HEK293 (cell line): ENCODE data around the gene ARHGAP23.

Source experiments
- CTCF ChIA-PET: fragments of 350-600 bp; formaldehyde crosslinking; extraction: SDS; loops from one replicate; lab custom pipeline; 2021; ENCODE audit warnings: antibody characterized with exemption; lab: Yijun Ruan, JAX
- POLR2A ChIA-PET: fragments of 300-600 bp; formaldehyde crosslinking; extraction: SDS; loops from one replicate; lab custom pipeline; 2020; ENCODE audit warnings: antibody characterized with exemption, inconsistent platforms; lab: Yijun Ruan, JAX
- H3K27ac ChIP-seq: fragments of 200-500 bp; sonication (Bioruptor generic); 2 replicates; pipeline ENCODE4 v1.5.1; 2014; ENCODE audit warnings: low read depth, low read length, control low read depth, inconsistent platforms; ENCODE audit errors: extremely low read depth
- H3K36me3 ChIP-seq, 2 experiments: fragments of 200-500 bp in 1 of 2; sonication (Bioruptor generic) in 1 of 2; 1 replicate in 1 of 2; 2 replicates in 1 of 2; pipeline ENCODE4 v1.5.1; 2014 to 2017; ENCODE audit warnings: inconsistent platforms in 2 of 2, low read length in 2 of 2; ENCODE audit not compliant: control insufficient read depth in 2 of 2, insufficient read depth in 1 of 2
- H3K4me1 ChIP-seq: fragments of 200-500 bp; sonication (Bioruptor generic); 2 replicates; pipeline ENCODE4 v1.5.1; 2014; ENCODE audit warnings: mild to moderate bottlenecking, low read length, inconsistent platforms; ENCODE audit not compliant: control insufficient read depth, insufficient read depth
- H3K4me3 ChIP-seq: 2 replicates; pipeline ENCODE4 v1.5.1; 2011; ENCODE audit warnings: low read depth, mild to moderate bottlenecking, control low read depth, low read length, moderate library complexity
- H3K9me3 ChIP-seq: fragments of 200-500 bp; sonication (Bioruptor generic); 2 replicates; pipeline ENCODE4 v1.5.1; 2014; ENCODE audit warnings: low read depth, low read length, inconsistent platforms; ENCODE audit not compliant: control insufficient read depth, insufficient read depth
- ELK4 ChIP-seq: IDR thresholded peaks from 2 replicates; pipeline ENCODE4 v1.6.1; 2011; ENCODE audit warnings: mild to moderate bottlenecking, low read depth, low read length, borderline replicate concordance
- IKZF3 ChIP-seq: fragments of 450-650 bp; IDR thresholded peaks from 2 replicates; pipeline ENCODE4 v1.5.0; 2018; ENCODE audit warnings: missing biosample characterization, mild to moderate bottlenecking, missing genetic modification characterization, moderate library complexity
- KLF10 ChIP-seq: fragments of 450-650 bp; IDR thresholded peaks from 2 replicates; pipeline ENCODE4 v1.5.1; 2018; ENCODE audit warnings: missing biosample characterization, mild to moderate bottlenecking, missing genetic modification characterization
- MZF1 ChIP-seq: fragments of 450-650 bp; formaldehyde crosslinking; IDR thresholded peaks from 2 replicates; pipeline ENCODE4 v1.5.1; 2017; ENCODE audit warnings: missing biosample characterization, missing genetic modification characterization, borderline replicate concordance
- OSR2 ChIP-seq: fragments of 450-650 bp; formaldehyde crosslinking; IDR thresholded peaks from 2 replicates; pipeline ENCODE4 v1.5.1; 2016; ENCODE audit warnings: missing biosample characterization, missing genetic modification characterization
- PRDM1 ChIP-seq: fragments of 450-650 bp; formaldehyde crosslinking; IDR thresholded peaks from 2 replicates; pipeline ENCODE4; 2016; ENCODE audit warnings: missing biosample characterization, missing genetic modification characterization
- SP2 ChIP-seq: fragments of 450-650 bp; formaldehyde crosslinking; IDR thresholded peaks from 2 replicates; pipeline ENCODE4 v1.5.1; 2016; ENCODE audit warnings: missing biosample characterization, missing genetic modification characterization
- SP7 ChIP-seq: fragments of 450-650 bp; formaldehyde crosslinking; IDR thresholded peaks from 2 replicates; pipeline ENCODE4 v1.5.1; 2016; ENCODE audit warnings: missing biosample characterization, missing genetic modification characterization
- ZBTB1 ChIP-seq: fragments of 450-650 bp; formaldehyde crosslinking; IDR thresholded peaks from 2 replicates; pipeline ENCODE4 v1.5.1; 2016; ENCODE audit warnings: missing biosample characterization, missing genetic modification characterization
- ZBTB10 ChIP-seq: fragments of 450-650 bp; formaldehyde crosslinking; IDR thresholded peaks from 2 replicates; pipeline ENCODE4 v1.5.1; 2016; ENCODE audit warnings: missing biosample characterization, missing genetic modification characterization
- ZBTB21 ChIP-seq: fragments of 450-650 bp; formaldehyde crosslinking; IDR thresholded peaks from 2 replicates; pipeline ENCODE4 v1.5.1; 2017; ENCODE audit warnings: missing biosample characterization, missing genetic modification characterization
- ZFP37 ChIP-seq: fragments of 450-650 bp; formaldehyde crosslinking; IDR thresholded peaks from 2 replicates; pipeline ENCODE4 v1.5.1; 2016; ENCODE audit warnings: missing biosample characterization, missing genetic modification characterization
- ZFP41 ChIP-seq: fragments of 450-650 bp; formaldehyde crosslinking; IDR thresholded peaks from 2 replicates; pipeline ENCODE4 v1.5.1; 2016; ENCODE audit warnings: missing biosample characterization, missing genetic modification characterization, borderline replicate concordance
- ZNF10 ChIP-seq: fragments of 450-650 bp; formaldehyde crosslinking; IDR thresholded peaks from 2 replicates; pipeline ENCODE4 v1.5.1; 2017; ENCODE audit warnings: missing biosample characterization, missing genetic modification characterization
- ZNF155 ChIP-seq: fragments of 450-650 bp; formaldehyde crosslinking; IDR thresholded peaks from 2 replicates; pipeline ENCODE4 v1.5.1; 2016; ENCODE audit warnings: missing biosample characterization, missing genetic modification characterization
- ZNF157 ChIP-seq: fragments of 450-650 bp; formaldehyde crosslinking; IDR thresholded peaks from 2 replicates; pipeline ENCODE4 v1.5.1; 2016; ENCODE audit warnings: missing biosample characterization, missing genetic modification characterization
- ZNF169 ChIP-seq: fragments of 450-650 bp; formaldehyde crosslinking; IDR thresholded peaks from 2 replicates; pipeline ENCODE4 v1.5.1; 2016; ENCODE audit warnings: missing biosample characterization, missing genetic modification characterization
- ZNF274 ChIP-seq, 2 experiments: fragments of 200-500 bp in 1 of 2; fragments of 450-650 bp in 1 of 2; sonication (Bioruptor generic) in 1 of 2; formaldehyde crosslinking in 1 of 2; IDR thresholded peaks; 2 replicates each; pipeline versions ENCODE4 v1.5.1 to v1.6.1; 2014 to 2016; ENCODE audit warnings: borderline replicate concordance in 1 of 2, inconsistent platforms in 1 of 2, low read length in 1 of 2, missing biosample characterization in 1 of 2, missing genetic modification characterization in 1 of 2
- ZNF311 ChIP-seq: fragments of 450-650 bp; formaldehyde crosslinking; IDR thresholded peaks from 2 replicates; pipeline ENCODE4 v1.5.1; 2017; ENCODE audit warnings: missing biosample characterization, missing genetic modification characterization, borderline replicate concordance
- ZNF518A ChIP-seq: fragments of 450-650 bp; formaldehyde crosslinking; conservative IDR thresholded peaks from 2 replicates; pipeline ENCODE4 v1.5.1; 2016; ENCODE audit warnings: low read depth, missing biosample characterization, missing genetic modification characterization
- ZNF560 ChIP-seq: fragments of 450-650 bp; formaldehyde crosslinking; IDR thresholded peaks from 2 replicates; pipeline ENCODE4 v1.5.1; 2017; ENCODE audit warnings: missing biosample characterization, missing genetic modification characterization, borderline replicate concordance
- ZNF776 ChIP-seq: fragments of 450-650 bp; formaldehyde crosslinking; IDR thresholded peaks from 2 replicates; pipeline ENCODE4 v1.5.0; 2017; ENCODE audit warnings: missing biosample characterization, missing genetic modification characterization, borderline replicate concordance
- ZSCAN23 ChIP-seq: fragments of 450-650 bp; formaldehyde crosslinking; IDR thresholded peaks from 2 replicates; pipeline ENCODE4 v1.5.1; 2016; ENCODE audit warnings: missing biosample characterization, missing genetic modification characterization
- TF ChIP-seq, protein P1 (sequence below): fragments of 450-650 bp; formaldehyde crosslinking; IDR thresholded peaks from 2 replicates; pipeline ENCODE4 v1.5.1; 2016; ENCODE audit warnings: missing biosample characterization, missing genetic modification characterization

ARHGAP23 gene

DNA sequence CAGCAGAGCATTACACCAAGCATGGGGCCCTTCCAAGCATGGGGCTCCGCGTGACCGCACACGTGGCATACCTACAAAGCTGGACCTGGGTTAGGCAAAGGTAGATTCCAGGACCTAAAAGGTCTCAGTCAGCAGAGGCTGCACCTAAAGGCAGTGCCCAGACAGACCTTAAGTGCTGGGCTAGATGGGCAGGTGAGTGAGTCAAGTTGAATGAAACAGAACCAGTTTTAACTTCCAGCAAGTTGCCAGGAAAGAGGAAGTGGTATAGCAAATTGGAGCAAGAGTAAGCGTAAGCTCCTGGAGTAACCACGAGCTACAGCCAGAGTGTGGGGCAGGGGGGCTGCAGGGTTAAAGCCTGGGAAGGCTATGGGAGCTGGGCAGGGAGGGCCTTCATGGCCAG is 128.0 kb downstream of the ARHGAP23 start:
- TF ChIP-seq ZNF155 (tag by site-specific recombination) (no peak), OSR2 (no peak), SP7 (no peak), ZNF169 (tag by site-specific recombination) (no peak), PRDM1 (tag by site-specific recombination) (no peak), SP2 (tag by site-specific recombination) (no peak)
- Histone ChIP-seq H3K9me3 (no peaks in the 10 kb centered on the region), H3K4me1 (peaks cover 15% of the 10 kb centered on the region), H3K27ac (no peak overlapping the region), H3K36me3 (peaks cover 0 to 21% of the 10 kb centered on the region in 2 experiments; a peak in 1 of 3 replicates), H3K4me3 (no peak overlapping the region)
- CTCF ChIA-PET: interaction anchor here (0.8 to 10.8 kb wide), 8 partner anchors 13 to 109 kb away, joined by 3 to 264 read pairs (median 5); partner anchors contain the start of gene SRCIN1
- POLR2A ChIA-PET: interaction anchor here (0.5 kb wide), 1 partner anchor 114 kb away, joined by 3 read pairs; no protein-coding TSS in a partner anchor

DNA sequence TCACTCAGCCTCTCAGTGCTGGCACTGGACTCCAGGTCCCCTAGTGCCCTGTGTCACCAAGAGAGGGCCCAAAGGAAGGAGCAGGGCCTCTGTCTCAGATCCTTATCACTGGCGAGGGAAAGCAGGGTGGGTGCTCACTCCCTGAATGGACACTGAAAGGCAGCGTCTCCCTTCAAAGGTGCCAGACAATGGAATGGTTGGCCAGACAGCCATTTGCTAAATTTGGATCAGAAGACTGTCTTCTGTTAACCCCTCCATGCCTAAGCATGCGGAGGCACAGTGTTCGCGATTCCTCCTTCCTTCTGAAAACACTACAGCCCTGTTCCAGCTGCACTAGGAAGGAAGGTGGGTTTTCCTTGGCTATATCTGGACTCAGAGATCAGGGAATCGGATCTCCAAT is 129.1 kb downstream of the ARHGAP23 start:
- POLR2A ChIA-PET: interaction anchor here (0.7 to 2.4 kb wide), 11 partner anchors 8 to 110 kb away, joined by 3 to 14 read pairs (median 4); no protein-coding TSS in a partner anchor
- Histone ChIP-seq H3K4me1 (peaks cover 15% of the 10 kb centered on the region), H3K36me3 (peaks cover 0 to 17% of the 10 kb centered on the region in 2 experiments; a peak in 1 of 3 replicates), H3K9me3 (no peaks in the 10 kb centered on the region), H3K4me3 (no peak overlapping the region), H3K27ac (no peak overlapping the region)
- CTCF ChIA-PET: interaction anchor here (0.5 to 10.8 kb wide), 41 partner anchors 8 to 204 kb away, joined by 3 to 264 read pairs (median 6); partner anchors contain the start of genes EPOP and SRCIN1
- TF ChIP-seq ZNF274 (IDR thresholded peaks at IDR 0.05; ENCODE audit: low read length): no peak
- no peak for TF ChIP-seq ZNF274 (tag by site-specific recombination; IDR thresholded peaks at IDR 0.05; ENCODE audit: borderline replicate concordance)
- TF ChIP-seq MZF1: no peak
- TF ChIP-seq ZBTB1 (tag by site-specific recombination): no peak
- TF ChIP-seq ZBTB10: no peak
- no peak for TF ChIP-seq ZBTB21 (tag by site-specific recombination)
- TF ChIP-seq KLF10 (tag by site-specific recombination): no peak
- TF ChIP-seq ZFP41 (tag by site-specific recombination): no peak
- no peak for TF ChIP-seq ZNF311 (tag by site-specific recombination)
- no peak for TF ChIP-seq ZNF776 (tag by site-specific recombination)
- TF ChIP-seq IKZF3: no peak
- TF ChIP-seq ZSCAN23 (tag by site-specific recombination): no peak
- TF ChIP-seq, protein P1, sequence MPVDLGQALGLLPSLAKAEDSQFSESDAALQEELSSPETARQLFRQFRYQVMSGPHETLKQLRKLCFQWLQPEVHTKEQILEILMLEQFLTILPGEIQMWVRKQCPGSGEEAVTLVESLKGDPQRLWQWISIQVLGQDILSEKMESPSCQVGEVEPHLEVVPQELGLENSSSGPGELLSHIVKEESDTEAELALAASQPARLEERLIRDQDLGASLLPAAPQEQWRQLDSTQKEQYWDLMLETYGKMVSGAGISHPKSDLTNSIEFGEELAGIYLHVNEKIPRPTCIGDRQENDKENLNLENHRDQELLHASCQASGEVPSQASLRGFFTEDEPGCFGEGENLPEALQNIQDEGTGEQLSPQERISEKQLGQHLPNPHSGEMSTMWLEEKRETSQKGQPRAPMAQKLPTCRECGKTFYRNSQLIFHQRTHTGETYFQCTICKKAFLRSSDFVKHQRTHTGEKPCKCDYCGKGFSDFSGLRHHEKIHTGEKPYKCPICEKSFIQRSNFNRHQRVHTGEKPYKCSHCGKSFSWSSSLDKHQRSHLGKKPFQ: no peak
- no peak for TF ChIP-seq ZFP37
- TF ChIP-seq ZNF560 (tag by site-specific recombination): no peak
- TF ChIP-seq ZNF157 (tag by site-specific recombination): no peak
- no peak for TF ChIP-seq ZNF10
- TF ChIP-seq ZNF518A: no peak
- TF ChIP-seq ELK4: no peak
